Gastrocnemius medialis (tissue), 4 donors: ENCODE data around the gene CNGA4.

Experiments
- CTCF ChIP-seq, 5 experiments: fragments of 450-650 bp in 3 of 5; fragments of 200-600 bp in 2 of 5; sonication (generic) in 2 of 5; IDR thresholded peaks in 4 of 5; conservative IDR thresholded peaks in 1 of 5; 1 replicate in 4 of 5; 2 replicates in 1 of 5; pipeline ENCODE4 v1.5.1; 2016 to 2019; ENCODE audit warnings: antibody characterized with exemption in 5 of 5, mild to moderate bottlenecking in 3 of 5, moderate library complexity in 3 of 5
- POLR2A ChIP-seq, 2 donors: fragments of 450-650 bp; IDR thresholded peaks; one replicate each; pipeline ENCODE4 v1.6.1; 2017; ENCODE audit warnings: antibody characterized with exemption in 2 of 2, mild to moderate bottlenecking in 2 of 2, moderate library complexity in 2 of 2

- TF ChIP-seq CTCF (IDR thresholded peaks at IDR 0.05 in 4 of 5, conservative IDR thresholded peaks at IDR 0.05 in 1 of 5) (no peak), POLR2A (IDR thresholded peaks at IDR 0.05) (no peak)
These were observed 47.1 kb upstream of the CNGA4 start for GRCh38 chr11:6191742-6192141.
